GM12878 (cell line): ENCODE data around the gene NEURL3.

Source experiments
- MEF2B ChIP-seq: fragments of 450-650 bp; IDR thresholded peaks from 2 replicates; pipeline ENCODE4 v1.6.1; 2018; ENCODE audit warnings: mild to moderate bottlenecking, moderate library complexity; ENCODE audit not compliant: partially characterized antibody, poor library complexity, severe bottlenecking
- NFYB ChIP-seq: IDR thresholded peaks from 2 replicates; pipeline ENCODE4 v1.6.1; 2011; ENCODE audit warnings: low read depth, mild to moderate bottlenecking, low read length, improper control_type of control experiment, moderate library complexity; ENCODE audit not compliant: insufficient read depth
- TF ChIP-seq, protein P1 (sequence below), 3 experiments: IDR thresholded peaks in 2 of 3; conservative IDR thresholded peaks in 1 of 3; 2 replicates each; pipeline ENCODE4 v1.5.1; 2011; ENCODE audit warnings: low read depth in 3 of 3, low read length in 3 of 3, mild to moderate bottlenecking in 3 of 3, control low read depth in 2 of 3, moderate library complexity in 2 of 3, inconsistent platforms in 1 of 3, mixed read lengths in 1 of 3; ENCODE audit not compliant: control insufficient read depth in 2 of 3, insufficient read depth in 1 of 3; ENCODE audit errors: extremely low read depth in 1 of 3

DNA sequence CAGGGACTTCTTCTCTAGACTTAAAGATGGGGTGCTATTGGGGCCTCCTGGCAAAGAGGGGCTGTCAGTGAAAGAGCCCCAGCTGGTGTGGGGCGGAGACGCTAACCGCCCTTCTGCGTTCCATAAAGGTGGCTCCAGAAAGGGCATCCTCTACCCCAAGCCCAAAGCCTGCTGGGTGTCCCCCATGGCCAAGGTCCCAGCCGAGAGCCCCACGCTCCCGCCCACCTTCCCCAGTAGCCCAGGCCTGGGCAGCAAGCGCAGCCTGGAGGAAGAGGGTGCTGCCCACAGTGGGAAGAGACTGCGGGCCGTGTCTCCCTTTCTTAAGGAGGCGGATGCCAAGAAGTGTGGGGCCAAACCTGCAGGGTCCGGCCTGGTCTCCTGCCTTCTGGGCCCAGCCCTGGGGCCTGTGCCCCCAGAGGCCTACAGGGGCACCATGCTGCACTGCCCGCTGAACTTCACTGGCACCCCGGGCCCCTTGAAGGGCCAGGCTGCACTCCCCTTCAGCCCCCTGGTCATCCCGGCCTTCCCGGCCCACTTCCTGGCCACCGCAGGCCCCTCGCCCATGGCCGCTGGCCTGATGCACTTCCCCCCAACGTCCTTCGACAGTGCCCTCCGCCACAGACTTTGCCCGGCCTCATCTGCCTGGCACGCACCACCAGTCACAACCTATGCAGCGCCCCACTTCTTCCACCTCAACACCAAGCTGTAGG is 46.6 kb upstream of the NEURL3 start:
- TF ChIP-seq MEF2B (no peak), NFYB (no peak)
- TF ChIP-seq, protein P1, sequence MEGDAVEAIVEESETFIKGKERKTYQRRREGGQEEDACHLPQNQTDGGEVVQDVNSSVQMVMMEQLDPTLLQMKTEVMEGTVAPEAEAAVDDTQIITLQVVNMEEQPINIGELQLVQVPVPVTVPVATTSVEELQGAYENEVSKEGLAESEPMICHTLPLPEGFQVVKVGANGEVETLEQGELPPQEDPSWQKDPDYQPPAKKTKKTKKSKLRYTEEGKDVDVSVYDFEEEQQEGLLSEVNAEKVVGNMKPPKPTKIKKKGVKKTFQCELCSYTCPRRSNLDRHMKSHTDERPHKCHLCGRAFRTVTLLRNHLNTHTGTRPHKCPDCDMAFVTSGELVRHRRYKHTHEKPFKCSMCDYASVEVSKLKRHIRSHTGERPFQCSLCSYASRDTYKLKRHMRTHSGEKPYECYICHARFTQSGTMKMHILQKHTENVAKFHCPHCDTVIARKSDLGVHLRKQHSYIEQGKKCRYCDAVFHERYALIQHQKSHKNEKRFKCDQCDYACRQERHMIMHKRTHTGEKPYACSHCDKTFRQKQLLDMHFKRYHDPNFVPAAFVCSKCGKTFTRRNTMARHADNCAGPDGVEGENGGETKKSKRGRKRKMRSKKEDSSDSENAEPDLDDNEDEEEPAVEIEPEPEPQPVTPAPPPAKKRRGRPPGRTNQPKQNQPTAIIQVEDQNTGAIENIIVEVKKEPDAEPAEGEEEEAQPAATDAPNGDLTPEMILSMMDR (IDR thresholded peaks at IDR 0.05 in 2 of 3, conservative IDR thresholded peaks at IDR 0.05 in 1 of 3; ENCODE audit: control insufficient read depth in 2 of 3, extremely low read depth in 1 of 3, insufficient read depth in 1 of 3, low read depth in 3 of 3, low read length in 3 of 3), result no peak
